GM19438 (cell line): Measurements from ENCODE around the gene PARD3B.

Experiments
- ATAC-seq: cut with Tn5 transposase; IDR thresholded peaks from one replicate; pipeline ENCODE4 v1.9.1; 2021; ENCODE audit warnings: low read depth; ENCODE audit not compliant: unreplicated experiment

Gene PARD3B

DNA sequence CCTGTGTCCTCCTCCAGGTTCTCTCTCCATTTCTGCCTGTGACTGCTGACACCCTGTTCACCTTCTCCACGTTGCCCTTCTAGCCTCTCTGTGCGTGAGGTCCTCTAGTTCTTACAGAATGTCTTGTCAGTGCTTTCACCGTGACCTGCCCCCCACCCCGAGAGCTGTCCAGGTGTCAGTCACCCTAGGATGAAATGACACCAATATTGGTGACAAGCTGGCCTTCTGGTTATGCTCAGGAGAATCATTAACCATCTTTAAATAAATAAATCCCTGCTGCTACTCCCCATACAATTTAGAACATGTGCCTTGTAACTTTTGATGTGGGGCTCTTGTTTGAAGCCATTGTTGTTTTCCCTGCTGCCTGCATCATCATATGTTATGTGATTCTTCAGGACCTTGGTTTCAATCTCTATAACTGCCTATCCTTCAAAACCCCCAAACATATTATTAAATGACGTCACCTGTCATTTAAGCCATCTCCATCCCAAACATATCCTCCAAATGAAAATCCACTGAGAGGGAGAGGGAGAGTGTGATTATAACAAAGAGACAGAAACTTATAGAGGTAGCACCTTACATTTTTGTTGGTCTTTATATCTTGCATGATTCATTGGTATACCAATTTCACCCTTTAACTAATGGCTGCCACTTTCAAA is 496.3 kb downstream of the PARD3B start:
- no peak for ATAC-seq

DNA sequence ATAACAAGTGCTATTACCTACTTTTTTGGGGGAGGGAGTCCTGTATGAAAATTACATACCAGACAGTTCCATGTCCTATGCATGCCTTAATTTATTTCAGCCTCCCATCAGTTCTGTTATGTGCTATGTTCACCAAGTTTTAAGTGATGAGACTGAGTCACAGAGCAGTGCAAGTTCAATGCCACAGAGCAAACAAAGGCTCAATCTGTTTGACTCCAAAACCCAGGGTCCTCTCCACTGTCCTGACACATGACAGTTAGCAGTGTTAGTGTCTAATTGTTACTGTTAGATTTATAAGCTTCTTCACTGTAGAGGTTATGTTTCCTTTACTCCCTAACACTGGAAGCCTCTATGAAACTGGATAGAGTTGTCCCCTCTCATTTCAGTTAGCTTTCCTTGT is 498.0 kb downstream of the PARD3B start:
- ATAC-seq: no peak

DNA sequence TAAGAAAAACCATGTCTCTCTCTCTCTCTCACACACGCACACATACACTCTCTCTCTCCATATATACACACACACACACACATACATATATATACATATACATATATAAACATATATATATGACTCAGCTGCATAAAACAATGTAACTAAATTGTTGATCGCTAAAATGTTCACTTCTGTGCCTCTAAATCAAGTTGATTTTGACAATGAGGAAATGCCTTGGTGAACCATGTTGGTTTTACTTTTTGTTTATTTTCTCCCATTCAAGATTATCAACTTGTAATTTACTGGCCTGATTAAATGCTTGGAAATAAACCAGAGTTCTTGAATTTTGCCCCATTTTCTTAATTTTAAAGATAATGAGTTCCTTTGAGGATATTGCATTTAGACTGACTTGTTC is 500.4 kb downstream of the PARD3B start:
- ATAC-seq: no peak

DNA sequence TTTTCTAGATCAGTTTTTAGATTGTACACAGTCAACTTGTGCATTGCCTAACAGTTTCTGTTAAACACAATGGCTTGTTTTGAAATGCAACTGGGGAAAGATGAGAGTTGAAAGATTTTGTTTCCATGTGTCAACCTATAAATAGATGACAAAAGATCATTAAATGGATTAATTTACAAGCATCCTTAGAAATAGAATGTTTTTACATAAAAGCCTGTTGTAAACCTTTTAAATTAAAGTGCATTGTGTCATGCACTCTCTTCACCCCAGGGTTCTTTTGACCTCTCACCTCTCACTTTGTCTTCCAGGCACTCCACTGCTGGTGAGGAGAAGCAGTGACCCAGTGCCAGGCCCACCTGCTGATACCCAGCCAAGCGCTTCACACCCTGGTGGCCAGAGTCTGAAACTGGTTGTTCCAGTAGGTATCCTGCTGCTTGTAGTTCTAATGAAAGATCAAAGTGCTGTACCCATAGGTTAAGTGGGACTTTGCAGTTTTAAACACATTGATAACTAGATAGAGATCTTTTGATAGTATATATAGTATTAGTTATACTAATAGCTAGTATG is 502.1 kb downstream of the PARD3B start:
- ATAC-seq: no peak

DNA sequence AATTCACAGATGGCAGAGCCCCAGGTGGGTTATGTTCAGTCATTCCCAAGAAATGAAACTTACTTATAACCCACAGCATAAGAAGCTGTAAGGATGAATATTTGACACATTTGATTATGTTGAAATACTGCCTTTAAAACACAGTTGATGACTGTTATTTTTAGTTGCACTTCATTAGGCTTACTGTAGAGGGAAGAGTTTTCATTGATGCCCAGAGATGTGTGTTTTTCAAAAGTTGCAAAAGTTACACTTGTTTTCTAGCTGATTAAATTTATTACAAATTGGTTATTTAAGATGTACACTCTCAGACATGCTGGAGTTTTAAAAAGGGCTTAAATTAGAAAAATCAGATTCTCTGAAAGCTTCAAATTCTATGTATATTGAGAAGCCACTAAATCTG is 506.1 kb downstream of the PARD3B start:
- no peak for ATAC-seq

DNA sequence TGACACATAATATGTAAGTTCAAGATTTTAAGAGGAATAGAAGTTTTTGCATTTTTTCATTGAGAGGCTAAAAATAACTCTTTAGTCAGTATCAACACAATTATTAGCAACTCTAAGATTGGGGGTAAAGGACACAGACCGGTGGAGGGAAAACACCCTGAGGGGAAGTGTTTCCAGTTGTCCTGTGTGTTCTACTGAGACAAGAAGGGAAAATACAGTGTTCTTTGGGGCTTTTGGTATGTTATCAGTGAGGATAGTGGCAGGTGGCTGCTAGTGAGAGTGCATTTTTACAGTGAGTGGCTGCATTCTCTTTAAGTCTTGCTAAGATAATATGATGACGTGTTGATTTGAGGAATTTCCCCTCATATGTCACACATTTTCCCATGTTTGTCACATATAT is 507.5 kb downstream of the PARD3B start:
- no peak for ATAC-seq

DNA sequence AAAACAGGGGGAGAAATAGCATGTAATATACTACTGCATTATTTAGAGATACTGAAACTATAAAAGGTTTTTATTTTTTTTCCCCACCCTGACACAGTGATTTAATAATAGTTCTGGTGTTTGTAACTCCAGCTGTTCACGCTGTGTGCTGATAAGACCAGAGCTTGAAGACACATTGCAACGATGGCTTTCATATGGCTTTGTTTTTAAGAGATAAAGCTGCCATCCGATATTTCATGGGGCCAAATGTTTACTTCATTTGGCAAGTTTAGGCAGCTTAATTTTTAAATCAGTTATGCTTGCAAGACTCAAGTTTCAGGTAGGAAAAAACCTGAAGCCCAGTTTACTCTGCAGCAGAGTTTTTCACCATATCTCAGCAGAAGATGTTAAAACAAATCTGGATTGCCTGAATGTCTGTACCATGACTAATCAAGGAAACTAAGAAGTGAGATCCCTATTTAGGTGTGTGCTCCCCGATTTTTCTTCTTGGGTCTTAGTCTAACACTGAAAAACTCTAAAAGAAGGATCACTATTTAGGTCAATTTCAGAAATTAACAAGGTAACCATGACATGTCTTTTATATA is 508.6 kb downstream of the PARD3B start:
- ATAC-seq: no peak

DNA sequence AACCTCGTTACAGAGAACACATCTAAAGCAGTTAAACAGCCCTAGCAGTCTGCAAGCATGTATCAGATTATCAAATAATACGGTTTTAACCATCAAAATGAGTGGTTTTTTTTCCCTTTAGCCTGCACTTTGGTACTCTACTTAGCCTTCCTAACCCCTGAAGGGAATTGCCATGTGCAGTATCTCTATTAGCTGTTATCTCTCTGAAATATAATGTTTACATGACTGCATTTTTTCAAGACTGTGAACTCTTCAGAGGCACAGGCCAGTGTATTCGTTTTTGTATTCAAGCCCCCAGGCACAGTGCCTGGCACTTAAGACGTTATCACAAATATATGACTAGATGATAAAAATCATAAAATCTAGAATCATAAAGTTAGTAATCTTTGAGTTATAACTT is 509.5 kb downstream of the PARD3B start:
- no peak for ATAC-seq

DNA sequence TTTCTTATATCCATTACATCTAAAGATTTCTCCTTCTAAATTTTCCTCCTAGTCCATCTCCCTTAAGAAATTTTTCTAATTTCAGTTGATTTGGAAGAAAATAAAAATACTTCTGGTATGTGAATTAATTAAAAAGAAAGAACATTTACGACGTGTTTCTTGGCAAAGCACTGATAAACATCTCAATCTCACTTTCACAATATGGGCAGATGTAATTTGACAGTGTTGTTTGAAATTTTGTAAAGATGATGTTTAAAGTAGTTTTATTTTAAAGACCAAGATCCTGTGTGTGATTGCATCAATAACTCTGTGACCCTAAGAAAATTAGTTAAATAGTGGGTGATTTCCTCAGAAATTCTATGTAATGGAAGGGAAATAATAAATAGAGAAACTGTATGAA is 510.0 kb downstream of the PARD3B start:
- ATAC-seq: no peak

DNA sequence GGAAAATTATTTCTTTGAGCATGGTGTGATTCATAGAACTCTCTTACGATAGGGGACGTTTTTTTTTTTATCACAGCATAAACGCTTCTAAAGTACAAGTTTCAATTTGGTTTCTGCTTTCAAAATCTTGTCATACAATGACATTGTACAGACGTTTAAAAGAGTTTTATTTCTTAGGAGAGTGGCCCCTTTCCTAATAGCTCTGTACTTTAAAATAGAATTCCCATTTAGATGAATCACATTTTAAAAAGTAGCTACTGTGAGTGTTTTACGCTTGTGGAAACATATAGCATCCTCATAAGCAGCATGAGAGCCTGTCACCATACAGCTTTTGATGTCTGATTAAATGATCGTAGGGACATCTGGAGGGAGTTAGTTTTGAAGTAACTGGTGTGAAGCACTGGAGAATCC is 510.9 kb downstream of the PARD3B start:
- no peak for ATAC-seq

DNA sequence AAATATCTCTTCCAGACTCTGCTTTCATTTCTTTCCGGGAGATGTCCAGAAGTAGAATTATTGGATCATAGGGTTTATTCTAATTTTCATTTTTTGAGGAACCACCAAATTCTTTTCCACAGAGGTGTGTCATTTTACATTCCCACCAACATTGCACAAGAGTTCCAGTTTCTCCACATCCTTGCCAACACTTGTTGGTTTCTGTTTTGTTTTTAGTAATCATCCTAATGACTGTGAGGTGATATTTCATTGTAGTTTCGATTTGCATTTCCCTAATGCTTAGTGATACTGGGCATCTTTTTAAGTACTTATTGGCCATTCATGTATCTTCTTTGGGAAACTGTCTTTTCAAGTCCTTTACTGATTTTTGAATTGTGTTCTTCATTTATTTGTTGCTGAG is 513.1 kb downstream of the PARD3B start:
- ATAC-seq: no peak

DNA sequence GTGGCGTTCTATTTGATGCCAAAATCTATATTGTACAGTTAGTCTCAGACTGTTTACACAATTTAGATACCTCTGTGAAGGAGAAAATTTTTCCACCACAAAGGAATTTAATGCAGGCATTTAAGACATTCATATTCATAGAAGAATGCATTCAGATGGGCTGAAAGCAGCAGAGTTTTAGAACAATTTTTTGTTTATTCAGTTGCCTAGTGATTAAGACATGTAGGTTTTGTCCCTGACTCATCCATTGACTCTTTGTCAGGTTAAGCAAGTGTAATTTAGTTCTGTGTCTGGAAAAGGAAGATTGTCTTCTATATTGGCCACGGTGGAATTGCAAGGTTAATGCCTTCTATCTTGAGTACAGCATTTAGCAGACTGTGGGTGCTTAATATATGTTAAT is 515.0 kb downstream of the PARD3B start:
- no peak for ATAC-seq

DNA sequence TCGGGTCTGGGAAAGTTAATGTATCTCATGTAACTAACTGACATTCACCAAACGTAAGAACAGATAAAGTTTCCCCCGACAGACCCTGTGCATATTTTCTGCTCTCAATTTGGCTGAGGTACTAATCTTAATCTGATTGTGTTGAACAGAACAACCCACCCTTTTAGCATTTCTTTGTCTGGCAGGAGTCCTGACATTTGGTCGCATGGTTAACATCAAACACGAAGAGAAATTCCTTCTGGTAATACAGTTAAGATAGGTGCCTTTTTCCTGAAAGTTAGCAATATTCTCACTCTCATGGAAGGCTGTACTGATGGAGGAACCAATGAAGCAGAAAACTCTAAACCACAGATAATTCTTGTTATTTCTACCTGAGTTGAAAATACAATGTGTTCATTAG is 520.8 kb downstream of the PARD3B start:
- ATAC-seq: no peak

DNA sequence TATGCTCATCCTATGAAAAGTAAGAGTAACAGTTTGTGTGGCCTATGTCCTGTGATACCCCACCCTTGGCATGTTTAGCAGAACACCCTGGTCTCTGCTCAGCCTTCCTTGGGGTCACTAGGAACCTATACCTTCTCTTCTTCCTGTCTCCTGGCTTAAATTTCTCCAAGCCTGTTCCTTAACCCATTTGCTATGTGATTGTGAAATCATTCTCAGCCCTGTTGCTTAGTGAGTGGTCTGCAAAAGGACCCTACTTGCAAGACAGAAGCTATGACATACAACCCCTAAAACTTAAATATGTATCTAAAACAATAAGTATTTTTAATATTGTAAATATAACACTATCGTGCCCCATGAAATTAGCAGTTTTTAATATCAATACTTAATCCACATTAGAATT is 524.7 kb downstream of the PARD3B start:
- ATAC-seq: no peak

DNA sequence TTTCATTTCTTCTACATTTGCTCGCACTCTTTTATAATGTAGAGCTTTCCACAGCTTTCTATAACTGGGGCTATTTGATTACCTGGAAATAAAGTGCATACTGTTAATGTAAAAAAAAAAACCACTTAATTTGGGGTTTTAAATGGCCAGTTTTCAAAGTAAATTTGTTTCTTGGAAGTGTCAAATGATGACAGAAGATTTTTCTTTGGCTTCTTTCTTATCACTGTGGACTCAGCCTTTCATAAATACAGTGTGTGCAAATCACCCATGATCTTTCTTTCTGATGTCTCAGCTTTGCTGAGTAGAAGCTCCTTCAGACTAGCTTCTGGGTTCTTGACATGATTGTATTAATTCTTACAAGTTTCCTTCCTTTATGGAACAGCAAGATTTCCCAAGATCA is 525.6 kb downstream of the PARD3B start:
- no peak for ATAC-seq

DNA sequence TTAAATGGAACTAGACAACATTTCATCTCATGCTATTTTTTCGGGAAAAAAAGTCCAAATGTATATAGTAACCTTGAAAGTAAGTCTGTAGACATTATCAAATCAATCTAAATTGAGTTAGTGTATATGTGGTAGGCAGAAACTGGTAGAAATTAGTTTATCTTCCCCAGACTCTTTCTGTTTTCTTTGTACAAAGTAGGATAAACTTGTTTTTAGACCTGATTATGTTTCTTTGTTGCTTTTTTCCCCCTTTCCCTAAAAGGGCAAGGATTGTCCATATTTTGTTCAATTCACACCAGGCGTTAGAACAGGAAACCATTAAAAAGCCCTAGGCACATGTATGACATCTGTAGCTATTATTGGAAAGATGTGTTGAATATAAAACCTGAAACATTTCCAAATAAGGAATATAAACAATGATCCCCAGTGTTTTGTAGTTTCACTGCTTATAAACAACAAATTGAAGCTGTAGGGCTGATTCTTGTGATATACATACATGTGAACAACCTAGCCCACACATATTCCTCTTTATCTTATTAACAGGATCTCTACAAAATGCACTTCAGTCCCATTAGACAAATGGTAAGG is 528.3 kb downstream of the PARD3B start:
- ATAC-seq: no peak

DNA sequence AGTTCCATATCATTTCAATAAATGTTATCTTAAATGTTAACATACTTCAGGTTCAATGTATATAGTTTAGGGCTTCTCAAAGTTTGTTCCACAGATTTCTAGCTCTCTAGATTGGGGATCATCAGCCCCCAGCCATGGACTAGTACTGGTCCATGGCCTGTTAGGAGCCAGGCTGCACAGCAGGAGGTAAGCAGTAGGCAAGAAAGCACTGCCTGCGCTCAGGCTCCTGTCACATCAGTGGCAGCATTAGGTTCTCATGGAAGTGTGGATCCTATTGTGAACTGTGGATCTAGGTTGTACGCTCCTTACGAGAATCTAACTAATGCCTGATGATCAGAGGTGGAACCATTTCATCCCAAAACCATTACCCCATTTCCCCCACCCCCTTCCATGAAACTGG is 531.1 kb downstream of the PARD3B start:
- no peak for ATAC-seq

DNA sequence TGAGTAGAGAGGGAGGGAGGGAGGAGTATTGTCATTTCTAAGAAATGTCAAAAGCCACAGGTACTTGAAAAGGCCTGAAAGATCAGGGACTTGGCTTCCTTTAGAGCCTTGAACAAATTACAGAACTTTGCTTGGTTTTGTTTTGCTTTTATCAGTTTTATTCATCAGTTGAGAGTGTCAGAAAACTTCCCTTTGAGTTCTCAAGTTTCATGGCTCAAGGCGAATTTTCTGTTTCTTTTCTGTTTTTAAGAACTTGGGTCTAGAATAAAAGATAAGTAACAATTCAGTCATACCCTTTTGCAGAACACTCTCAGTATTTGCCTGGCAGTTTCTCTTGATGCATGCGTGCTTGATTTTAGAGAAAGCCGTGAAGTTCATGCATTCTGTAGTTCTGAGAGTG is 531.9 kb downstream of the PARD3B start:
- no peak for ATAC-seq

DNA sequence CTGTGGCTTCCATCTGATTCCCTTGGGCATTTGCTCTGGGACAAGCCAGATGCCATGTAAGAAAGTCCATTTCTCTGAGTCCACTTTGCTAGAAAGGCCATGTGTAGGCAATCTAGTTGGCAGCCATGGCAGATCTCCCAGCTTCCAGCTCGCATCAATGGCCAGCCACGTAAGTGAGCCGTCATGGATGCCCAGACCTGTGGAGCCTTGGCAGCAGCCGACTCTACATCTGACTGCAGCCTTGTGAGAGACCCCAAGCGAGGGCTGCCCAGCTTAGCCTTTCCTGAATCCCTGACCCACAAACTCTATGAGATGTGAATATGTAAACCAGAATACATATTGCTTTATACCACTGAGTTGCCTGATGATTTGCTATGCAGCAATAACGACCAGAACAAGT is 533.5 kb downstream of the PARD3B start:
- no peak for ATAC-seq

DNA sequence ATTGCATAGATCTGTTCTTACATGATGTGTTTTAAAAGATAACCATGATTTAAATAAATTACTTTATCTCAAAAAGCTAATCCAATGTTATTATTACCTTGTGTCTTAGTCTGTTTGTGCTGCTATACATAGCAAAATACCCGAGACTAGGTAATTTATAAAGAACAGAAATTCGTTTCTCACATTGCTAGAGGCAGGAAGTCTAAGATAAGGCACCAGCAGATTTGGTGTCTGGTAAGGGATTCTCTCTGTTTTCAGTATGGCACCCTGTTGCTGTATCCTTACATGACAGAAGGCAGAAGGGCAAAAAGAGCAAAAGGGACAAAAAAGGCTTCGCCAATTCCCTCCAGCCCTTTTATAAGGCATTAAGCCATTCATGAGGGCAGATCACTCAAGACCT is 533.9 kb downstream of the PARD3B start:
- no peak for ATAC-seq

DNA sequence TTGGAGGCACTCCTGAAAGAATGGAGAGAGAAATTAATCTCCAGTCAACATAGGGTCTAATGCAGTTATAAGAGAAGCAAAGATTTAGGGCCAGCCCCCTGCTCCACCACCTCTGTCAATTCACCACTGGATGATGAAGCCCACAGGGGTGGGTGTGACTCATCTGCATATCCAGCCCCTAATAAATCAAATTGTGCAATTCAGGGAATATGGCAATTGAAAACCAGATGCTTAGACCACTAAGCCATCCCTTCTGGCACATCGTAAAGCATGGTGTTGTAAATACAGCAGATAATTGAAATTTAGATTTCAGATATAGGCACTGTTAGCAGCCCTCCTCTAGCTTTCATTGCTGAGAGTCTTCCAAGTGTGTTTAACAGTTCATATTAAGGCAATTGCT is 541.4 kb downstream of the PARD3B start:
- ATAC-seq: no peak

DNA sequence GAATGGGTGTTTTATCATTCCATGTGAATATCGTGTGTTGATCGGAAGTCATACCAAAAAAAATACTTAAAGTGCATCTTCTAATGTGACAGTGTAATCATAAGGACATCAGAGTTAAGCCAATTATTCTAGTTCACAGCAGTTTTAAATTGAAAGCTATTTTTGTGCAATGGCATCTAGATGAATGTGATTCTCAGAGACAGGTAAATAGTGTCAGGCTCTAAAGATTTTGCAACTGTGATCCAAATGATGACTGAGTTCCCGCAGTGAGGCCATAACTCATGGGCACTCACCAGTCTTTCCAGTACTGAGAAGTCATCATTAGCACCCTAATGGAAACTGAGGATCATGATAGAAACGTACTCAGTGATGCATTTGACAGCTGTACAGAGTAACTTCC is 542.6 kb downstream of the PARD3B start:
- ATAC-seq: no peak
